ENCODE results near the gene PLCB2.

Gene PLCB2

DNA sequence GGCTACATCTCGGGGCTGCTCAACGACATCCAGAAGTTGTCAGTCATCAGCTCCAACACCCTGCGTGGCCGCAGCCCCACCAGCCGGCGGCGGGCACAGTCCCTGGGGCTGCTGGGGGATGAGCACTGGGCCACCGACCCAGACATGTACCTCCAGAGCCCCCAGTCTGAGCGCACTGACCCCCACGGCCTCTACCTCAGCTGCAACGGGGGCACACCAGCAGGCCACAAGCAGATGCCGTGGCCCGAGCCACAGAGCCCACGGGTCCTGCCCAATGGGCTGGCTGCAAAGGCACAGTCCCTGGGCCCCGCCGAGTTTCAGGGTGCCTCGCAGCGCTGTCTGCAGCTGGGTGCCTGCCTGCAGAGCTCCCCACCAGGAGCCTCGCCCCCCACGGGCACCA lies 41.9 kb downstream of the PLCB2 start:
- no peak for DNase-seq

DNA sequence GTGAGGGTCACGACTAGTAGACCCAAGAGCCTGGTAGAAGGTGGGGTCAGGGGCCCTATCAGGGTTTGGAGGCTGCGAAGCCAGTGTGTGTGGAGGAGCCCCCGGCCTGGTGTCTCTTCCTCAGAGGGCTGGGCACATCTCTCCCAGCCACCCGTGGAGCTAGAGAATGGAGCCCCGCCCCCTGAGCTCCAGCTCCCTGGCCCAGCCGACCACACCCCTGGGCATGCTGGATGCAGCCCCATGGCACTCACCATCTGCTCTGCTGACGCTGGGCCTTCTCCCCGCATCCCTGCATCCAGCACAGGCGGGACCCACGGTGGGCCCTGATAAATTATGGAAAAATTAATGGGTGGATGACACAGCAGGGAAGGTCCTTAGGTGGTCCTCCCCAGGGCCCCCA lies 42.4 kb downstream of the PLCB2 start:
- no peak for DNase-seq

GRCh38 chr15:40264321-40265153 lies 43.2 kb downstream of the PLCB2 start:
- DNase-seq: no peak

DNA sequence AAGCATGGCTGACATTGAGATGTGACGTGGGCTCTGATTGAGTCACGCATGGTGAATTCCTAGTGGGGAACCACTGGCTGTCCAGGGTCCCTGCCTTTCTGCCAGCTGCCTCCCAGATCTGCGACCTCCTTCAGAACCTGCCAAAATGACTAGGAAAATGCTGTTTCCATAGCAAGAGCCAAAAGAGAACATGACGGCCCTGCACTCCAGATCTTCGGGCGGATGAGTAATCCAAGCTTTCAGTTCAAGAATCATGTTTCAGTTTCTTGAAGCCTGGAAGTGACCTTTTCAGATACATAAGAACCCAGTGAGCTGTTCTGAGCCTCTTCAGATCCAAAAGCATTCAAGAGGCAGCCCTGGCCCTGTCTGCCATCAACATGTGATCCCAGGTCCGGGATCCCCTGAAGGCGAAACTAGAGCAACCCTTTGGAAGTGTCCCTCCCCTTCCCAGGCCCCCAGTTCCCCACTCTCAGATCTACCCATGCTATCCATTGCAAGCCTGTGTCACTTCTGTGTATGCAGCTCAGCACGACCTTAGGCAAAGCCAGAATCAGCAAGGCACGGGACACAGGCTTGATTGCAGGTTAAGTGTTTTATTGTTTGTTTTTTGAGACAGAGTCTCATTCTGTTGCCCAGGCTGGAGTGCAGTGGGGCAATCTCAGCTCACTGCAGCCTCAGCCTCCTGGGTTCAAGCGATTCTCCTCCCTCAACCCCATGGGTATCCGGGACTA lies 44.5 kb downstream of the PLCB2 start:
- no peak for DNase-seq

GRCh38 chr15:40259021-40259420 lies 48.7 kb downstream of the PLCB2 start:
- DNase-seq: no peak

GRCh38 chr15:40258544-40258943 lies 49.2 kb downstream of the PLCB2 start:
- no peak for DNase-seq

DNA sequence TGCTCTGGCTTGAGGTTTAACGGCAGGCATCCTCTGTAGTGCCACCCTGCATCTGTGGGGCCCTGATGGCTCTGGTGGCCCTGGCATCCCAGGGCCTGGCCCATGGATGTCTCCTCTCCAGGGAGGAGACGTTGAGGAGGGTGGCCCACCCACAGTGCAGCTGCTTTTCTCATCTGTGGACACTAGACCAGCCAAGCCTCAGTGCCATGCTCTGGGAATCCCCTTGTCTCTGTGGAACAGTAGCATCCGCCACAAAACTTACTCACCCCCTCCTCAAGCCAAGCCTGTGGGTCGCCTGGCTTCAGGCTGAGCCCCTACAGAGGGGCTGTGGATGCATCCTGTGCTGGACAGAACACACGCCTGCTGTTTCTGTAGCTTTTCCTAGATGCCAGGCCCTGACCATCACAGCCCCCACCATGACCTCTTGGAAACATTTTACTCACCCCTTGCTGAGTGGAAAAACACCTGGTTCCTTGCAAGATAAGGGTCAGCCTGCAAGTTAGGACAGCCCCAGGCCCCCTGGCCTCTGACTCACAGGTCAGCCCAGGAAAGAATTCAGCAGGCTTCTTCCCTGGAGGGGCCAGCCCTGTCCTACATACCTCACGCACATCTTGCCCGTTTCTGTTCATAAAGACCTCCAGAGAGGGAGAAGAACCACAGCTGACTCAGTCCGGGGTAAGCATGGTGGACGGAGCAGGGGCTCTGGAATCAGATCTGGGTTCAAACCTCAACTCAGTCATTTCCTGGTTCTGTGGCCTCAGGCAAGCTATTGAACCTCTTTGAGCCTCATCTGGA lies 49.9 kb downstream of the PLCB2 start:
- DNase-seq: no peak

- DNase-seq: no peak
These were observed 51.0 kb downstream of the PLCB2 start for GRCh38 chr15:40256638-40257235.

GRCh38 chr15:40255033-40255432 lies 52.7 kb downstream of the PLCB2 start:
- no peak for DNase-seq

DNA sequence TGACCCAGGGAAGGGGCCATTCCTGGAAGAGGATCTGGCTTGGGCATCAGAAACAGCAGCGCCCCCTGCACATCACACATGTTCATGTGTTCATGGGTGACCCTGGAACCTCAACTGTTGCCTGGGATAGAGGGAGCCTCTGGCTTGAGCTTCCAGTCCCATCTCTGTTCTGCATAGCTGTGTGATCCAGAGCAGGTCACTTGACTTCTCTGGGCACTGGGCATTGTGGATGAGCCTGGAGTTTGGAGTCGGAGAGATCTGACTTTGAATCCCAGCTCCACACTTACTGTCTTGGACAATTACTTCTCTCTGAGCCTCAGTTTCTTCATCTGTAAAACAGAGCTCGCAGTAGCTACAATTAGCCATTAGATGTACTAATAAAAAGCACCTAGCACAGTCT lies 53.3 kb downstream of the PLCB2 start:
- DNase-seq: no peak

- DNase-seq: no peak
These were observed 54.5 kb downstream of the PLCB2 start for GRCh38 chr15:40253167-40253790.

DNA sequence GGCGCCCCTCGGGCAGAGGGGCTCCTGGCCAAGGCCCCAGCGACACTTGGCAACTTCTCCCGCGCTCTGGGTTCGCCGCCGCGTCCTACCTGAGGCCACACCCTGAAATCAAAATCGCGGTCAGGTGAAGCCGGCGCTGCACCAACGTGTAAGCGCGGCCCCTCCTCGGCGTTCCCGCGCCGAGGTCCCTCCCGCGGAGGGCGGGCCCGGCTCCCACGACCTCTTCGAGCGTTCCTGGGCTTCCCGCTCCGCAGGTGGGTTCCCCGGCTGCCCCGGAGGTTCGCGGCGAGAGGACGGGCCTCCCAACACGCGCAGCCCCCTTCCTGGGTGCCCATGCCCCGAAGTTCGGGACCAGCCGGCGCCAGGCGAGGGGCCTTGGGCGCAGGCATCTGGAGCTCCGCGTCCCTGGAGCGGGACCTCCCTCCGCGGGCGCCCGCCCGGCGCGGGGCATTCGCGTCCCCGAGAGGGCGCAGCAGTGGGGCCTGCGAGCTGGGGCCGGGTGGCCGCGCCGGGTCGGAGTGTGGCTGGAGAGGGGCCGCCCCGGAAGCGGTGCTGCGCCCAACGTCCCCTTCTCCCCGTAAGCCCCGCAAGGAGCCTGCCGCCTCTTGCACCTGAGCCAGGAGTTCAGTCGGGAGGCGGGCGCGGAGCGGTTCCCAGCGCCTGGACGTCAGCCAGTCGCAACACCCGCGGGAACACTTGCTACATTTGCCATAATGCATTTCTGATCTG lies 55.1 kb downstream of the PLCB2 start:
- no peak for DNase-seq

- no peak for DNase-seq
These were observed 55.6 kb downstream of the PLCB2 start for GRCh38 chr15:40252141-40252437.

DNA sequence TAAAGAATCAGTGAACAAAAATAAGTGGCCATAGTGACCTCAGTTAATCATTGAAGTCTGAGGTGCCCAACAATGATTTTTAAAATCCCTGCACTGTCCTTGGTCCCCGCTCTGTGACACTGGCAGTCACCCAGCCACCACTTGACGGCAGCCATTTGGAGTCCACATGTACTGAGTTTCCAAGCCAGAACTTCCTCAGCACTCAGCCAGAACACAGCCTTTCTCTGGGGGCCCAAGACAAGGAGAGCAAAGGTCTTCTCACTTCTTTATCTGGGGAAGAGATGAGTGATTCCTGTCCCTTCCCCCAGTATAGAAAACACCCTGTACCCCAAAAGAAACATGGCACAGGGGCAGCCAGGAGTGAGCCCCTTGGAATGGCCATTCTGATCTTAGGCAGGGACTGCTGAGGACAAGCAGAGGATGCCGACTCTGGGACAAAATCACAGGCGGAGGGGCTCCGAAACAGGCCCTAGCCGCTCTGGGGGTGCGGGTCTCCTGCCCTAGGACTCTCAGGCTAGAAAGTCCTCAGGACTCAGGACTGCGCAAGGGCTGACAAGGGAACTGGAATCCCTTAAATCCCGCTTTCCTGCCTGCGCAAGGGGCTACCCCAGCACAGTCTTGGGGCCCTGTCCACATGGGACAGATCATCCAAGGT lies 56.1 kb downstream of the PLCB2 start:
- no peak for DNase-seq

- no peak for DNase-seq
These were observed 56.8 kb downstream of the PLCB2 start for GRCh38 chr15:40250771-40251483.

DNA sequence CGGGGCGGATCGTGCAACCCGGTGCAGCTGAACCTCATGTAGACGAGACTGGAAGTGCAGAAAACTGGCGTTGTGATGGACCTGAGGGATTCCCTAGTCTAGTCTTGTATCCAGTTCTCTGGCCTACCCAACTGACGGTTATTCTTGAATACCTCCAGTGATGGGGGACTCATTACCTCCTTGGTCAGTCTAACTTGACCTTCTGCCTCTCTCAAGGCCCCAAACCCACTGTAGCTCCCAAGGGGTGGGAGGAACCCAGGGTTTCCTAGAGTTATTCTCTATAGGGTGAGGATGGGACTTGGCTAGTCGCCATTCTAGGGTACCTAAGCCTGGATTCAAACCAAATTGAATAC lies 57.5 kb downstream of the PLCB2 start:
- no peak for DNase-seq

DNA sequence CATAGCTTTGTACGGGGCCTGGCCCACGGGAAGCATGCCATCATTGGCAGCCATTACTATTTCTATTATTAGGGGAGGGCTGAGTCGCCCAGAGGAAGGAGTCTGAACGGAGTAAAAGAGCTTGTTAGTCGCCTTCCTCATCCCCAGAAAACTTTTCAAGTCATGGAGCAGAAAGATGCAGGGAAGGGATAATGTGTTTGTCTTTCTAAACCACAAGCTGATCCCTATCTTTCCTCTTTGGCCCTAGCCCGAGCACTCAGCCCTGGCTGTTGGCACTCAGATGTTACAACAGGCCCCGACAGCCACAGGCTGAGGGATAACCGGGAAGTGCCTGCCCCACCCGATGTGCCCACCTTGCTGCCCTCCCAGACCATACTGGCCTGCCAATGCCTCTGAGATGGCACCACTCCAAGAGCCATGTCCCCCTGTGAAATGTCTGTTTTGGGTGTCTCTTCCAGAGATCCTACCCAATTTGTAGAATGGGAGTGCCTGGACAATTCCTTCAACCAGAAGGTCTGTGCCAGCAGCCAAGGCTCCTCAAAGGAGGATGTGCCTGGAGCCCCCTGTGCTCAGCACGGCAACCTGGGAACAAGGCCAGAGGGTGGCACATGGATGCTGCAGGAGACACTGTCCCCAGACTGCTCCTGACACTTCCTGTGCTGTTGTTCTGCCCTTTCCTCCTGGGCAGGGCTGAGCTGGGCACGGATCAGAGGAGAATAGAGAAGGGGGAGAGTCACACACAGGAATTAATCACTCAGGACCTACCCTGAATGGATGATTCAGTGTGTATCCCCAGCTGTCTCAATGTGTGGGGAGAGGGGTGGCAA lies 58.0 kb downstream of the PLCB2 start:
- DNase-seq: no peak

GRCh38 chr15:40248006-40248783 lies 59.5 kb downstream of the PLCB2 start:
- no peak for DNase-seq

DNA sequence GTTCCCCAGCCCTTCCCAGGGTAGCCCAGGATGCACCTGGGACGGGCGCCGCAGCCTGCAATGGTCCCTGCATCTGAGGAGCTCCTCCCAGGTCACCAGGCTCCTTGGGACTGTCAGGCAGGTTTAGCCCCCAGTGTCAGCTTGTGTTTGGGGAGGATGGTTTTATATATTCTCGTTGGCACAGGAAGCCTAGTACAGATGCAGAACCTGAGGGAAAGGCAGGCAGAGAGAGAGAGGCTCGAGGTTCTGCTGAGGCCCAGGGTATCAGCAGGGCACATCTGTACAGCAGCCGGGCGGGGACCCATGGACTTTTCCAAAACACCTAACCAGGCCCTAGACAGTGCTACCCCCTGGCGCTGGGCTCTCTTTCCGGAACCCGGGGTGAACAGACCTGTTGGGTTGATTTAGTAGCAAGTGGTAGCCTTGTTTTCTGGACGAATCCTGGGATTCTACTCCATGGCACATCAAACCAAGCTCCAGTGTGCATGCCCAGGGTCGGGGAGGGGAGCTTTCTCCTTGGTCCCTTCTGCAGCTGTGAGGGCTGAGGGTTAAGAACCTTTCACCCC lies 60.2 kb downstream of the PLCB2 start:
- no peak for DNase-seq
